ENCODE measurements around the gene NHLH1.

DNA sequence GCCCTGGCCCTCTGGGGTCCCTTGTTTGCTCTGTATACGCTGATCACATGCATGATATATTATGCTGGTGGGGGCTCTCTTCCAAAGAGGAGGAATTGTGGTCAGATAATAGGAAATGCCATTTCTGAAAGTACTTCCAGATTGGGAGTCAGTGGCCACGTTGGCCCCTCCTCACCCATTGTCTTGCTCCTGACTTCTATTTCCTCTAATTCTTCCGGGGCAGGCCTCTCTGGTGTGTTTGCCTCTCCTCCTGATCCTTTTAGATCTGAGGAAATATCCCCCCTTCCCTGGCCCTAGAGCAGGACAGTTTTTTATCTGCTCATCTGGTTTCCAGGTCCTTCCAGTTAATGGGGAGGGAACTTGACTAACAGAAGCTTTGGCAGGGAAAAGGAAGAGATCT, 36.4 kb downstream of the NHLH1 start:
- TF ChIP-seq, protein P1, sequence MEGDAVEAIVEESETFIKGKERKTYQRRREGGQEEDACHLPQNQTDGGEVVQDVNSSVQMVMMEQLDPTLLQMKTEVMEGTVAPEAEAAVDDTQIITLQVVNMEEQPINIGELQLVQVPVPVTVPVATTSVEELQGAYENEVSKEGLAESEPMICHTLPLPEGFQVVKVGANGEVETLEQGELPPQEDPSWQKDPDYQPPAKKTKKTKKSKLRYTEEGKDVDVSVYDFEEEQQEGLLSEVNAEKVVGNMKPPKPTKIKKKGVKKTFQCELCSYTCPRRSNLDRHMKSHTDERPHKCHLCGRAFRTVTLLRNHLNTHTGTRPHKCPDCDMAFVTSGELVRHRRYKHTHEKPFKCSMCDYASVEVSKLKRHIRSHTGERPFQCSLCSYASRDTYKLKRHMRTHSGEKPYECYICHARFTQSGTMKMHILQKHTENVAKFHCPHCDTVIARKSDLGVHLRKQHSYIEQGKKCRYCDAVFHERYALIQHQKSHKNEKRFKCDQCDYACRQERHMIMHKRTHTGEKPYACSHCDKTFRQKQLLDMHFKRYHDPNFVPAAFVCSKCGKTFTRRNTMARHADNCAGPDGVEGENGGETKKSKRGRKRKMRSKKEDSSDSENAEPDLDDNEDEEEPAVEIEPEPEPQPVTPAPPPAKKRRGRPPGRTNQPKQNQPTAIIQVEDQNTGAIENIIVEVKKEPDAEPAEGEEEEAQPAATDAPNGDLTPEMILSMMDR (IDR thresholded peaks at IDR 0.05): no peak
- TF ChIP-seq POLR2A (IDR thresholded peaks at IDR 0.05): no peak

Measured in Peyer's patch (tissue), 4 donors.